H1 (cell line): Measurements from ENCODE around the gene PPP2R5B. TPM values are rescaled to one million over a fixed set of nuclear protein-coding genes. Genes with fewer than 3 reads are reported as not detected.

Source experiments
- CTCF ChIA-PET: fragments of 300-600 bp; sonication (Branson Sonifier 250); formaldehyde crosslinking; loops from one replicate; lab custom pipeline; 2021; ENCODE audit not compliant: partially characterized antibody; lab: Charles Lee
- POLR2A ChIA-PET: fragments of 300-600 bp; sonication (Branson Sonifier 250); formaldehyde crosslinking; loops from one replicate; lab custom pipeline; 2021; ENCODE audit warnings: inconsistent platforms; ENCODE audit not compliant: partially characterized antibody; lab: Charles Lee
- DNase-seq, 2 experiments: peaks; one replicate each; pipeline versions ENCODE4 v3.0.0 to v3.0.0-alpha.2; 2010 to 2022; ENCODE audit warnings: low spot score in 2 of 2, low read depth in 1 of 2, mixed read lengths in 1 of 2
- FAIRE-seq: peaks from 2 replicates; lab custom pipeline; 2011; peaks lifted over from hg19 to GRCh38; lab: Jason Lieb, UNC
- H2AFZ ChIP-seq: 2 replicates; pipeline ENCODE4 v1.8.1; 2012; ENCODE audit warnings: low read length, inconsistent platforms
- H2AK5ac ChIP-seq: 2 replicates; pipeline ENCODE4 v1.6.1; 2013; ENCODE audit warnings: low read depth, low read length
- H2BK120ac ChIP-seq: replicated peaks from 2 replicates; pipeline ENCODE3; 2013; ENCODE audit warnings: low read depth, low read length, inconsistent platforms
- H2BK12ac ChIP-seq: 2 replicates; pipeline ENCODE4 v1.6.1; 2013; ENCODE audit warnings: low read depth, low read length
- H2BK15ac ChIP-seq: 2 replicates; pipeline ENCODE4 v1.6.1; 2013; ENCODE audit warnings: low read length
- H2BK20ac ChIP-seq: 2 replicates; pipeline ENCODE4 v1.6.1; 2013; ENCODE audit warnings: low read length
- H2BK5ac ChIP-seq: 2 replicates; pipeline ENCODE4 v1.6.1; 2013; ENCODE audit warnings: low read depth, low read length
- H3K14ac ChIP-seq: 2 replicates; pipeline ENCODE4 v1.6.1; 2013; ENCODE audit warnings: inconsistent platforms; ENCODE audit not compliant: insufficient read length
- H3K18ac ChIP-seq: 2 replicates; pipeline ENCODE4 v1.6.1; 2013; ENCODE audit warnings: low read length; ENCODE audit errors: extremely low read depth
- H3K23ac ChIP-seq: 2 replicates; pipeline ENCODE4 v1.6.1; 2013; ENCODE audit warnings: inconsistent platforms; ENCODE audit not compliant: insufficient read length
- H3K23me2 ChIP-seq: 2 replicates; pipeline ENCODE4 v1.6.1; 2013; ENCODE audit warnings: low read depth, low read length
- H3K27ac ChIP-seq: 2 replicates; pipeline ENCODE4 v1.6.1; 2011; ENCODE audit warnings: low read depth, low read length, inconsistent platforms
- H3K27me3 ChIP-seq, 4 experiments: replicated peaks in 1 of 4; 1 replicate in 1 of 4; 2 replicates in 3 of 4; pipeline versions ENCODE4 v1.6.1 to v1.8.1; 2011 to 2013; ENCODE audit warnings: low read length in 3 of 4, mild to moderate bottlenecking in 3 of 4, inconsistent platforms in 2 of 4, mixed read lengths in 2 of 4, moderate library complexity in 1 of 4; ENCODE audit not compliant: control insufficient read depth in 3 of 4, insufficient read depth in 3 of 4; ENCODE audit errors: extremely low read depth in 1 of 4
- H3K36me3 ChIP-seq, 4 experiments: 2 replicates each; pipeline versions ENCODE4 v1.6.1 to v1.8.1; 2011 to 2013; ENCODE audit warnings: mild to moderate bottlenecking in 4 of 4, low read length in 3 of 4, moderate library complexity in 2 of 4, control low read depth in 1 of 4, inconsistent platforms in 1 of 4; ENCODE audit not compliant: insufficient read depth in 4 of 4, control insufficient read depth in 2 of 4
- H3K4ac ChIP-seq: replicated peaks from 2 replicates; pipeline ENCODE3; 2013; ENCODE audit warnings: low read length, low read depth, mixed read lengths, inconsistent platforms; ENCODE audit not compliant: insufficient read length
- H3K4me1 ChIP-seq, 4 experiments: replicated peaks in 1 of 4; 1 replicate in 1 of 4; 2 replicates in 3 of 4; pipeline versions ENCODE4 v1.6.1 to v1.8.1; 2011 to 2013; ENCODE audit warnings: low read length in 3 of 4, inconsistent platforms in 2 of 4, mixed read lengths in 1 of 4; ENCODE audit not compliant: insufficient read depth in 4 of 4, control insufficient read depth in 3 of 4
- H3K4me2 ChIP-seq, 2 experiments: 2 replicates each; pipeline versions ENCODE4 v1.6.1 to v1.8.1; 2011 to 2013; ENCODE audit warnings: low read depth in 2 of 2, low read length in 2 of 2, control low read depth in 1 of 2, inconsistent platforms in 1 of 2, mild to moderate bottlenecking in 1 of 2; ENCODE audit not compliant: insufficient read depth in 1 of 2
- H3K4me3 ChIP-seq, 4 experiments: fragments of 200-600, 300-600 bp in 1 of 4; sonication (generic), shearing (Covaris generic), sonication (Bioruptor Twin) in 1 of 4; 2 replicates each; pipeline versions ENCODE4 v1.5.1 to v1.8.1; 2011 to 2016; ENCODE audit warnings: low read length in 4 of 4, low read depth in 3 of 4, control low read depth in 2 of 4, inconsistent platforms in 2 of 4, mild to moderate bottlenecking in 2 of 4, mixed read lengths in 1 of 4, moderate library complexity in 1 of 4; ENCODE audit not compliant: insufficient read depth in 2 of 4; ENCODE audit errors: extremely low read depth in 1 of 4
- H3K56ac ChIP-seq: replicated peaks from 2 replicates; pipeline ENCODE3; 2013; ENCODE audit warnings: low read depth, mild to moderate bottlenecking, mixed read lengths, low read length, inconsistent platforms; ENCODE audit not compliant: insufficient read length
- H3K79me1 ChIP-seq: 2 replicates; pipeline ENCODE4 v1.6.1; 2013; ENCODE audit warnings: low read depth, low read length, control low read depth
- H3K79me2 ChIP-seq, 2 experiments: 2 replicates each; pipeline versions ENCODE4 v1.6.1 to v1.8.1; 2012 to 2013; ENCODE audit warnings: low read length in 2 of 2, mild to moderate bottlenecking in 2 of 2, inconsistent platforms in 1 of 2; ENCODE audit not compliant: insufficient read depth in 2 of 2, control insufficient read depth in 1 of 2
- H3K9ac ChIP-seq, 4 experiments: replicated peaks in 1 of 4; 1 replicate in 1 of 4; 2 replicates in 3 of 4; pipeline versions ENCODE4 v1.6.1 to v1.8.1; 2011 to 2013; ENCODE audit warnings: low read depth in 3 of 4, low read length in 3 of 4, control low read depth in 2 of 4, mild to moderate bottlenecking in 2 of 4, moderate library complexity in 2 of 4, inconsistent platforms in 1 of 4; ENCODE audit errors: extremely low read depth in 1 of 4
- H3K9me3 ChIP-seq, 2 experiments: 2 replicates each; pipeline versions ENCODE4 v1.6.1 to v1.8.1; 2012 to 2013; ENCODE audit warnings: mild to moderate bottlenecking in 2 of 2, moderate library complexity in 2 of 2, control low read depth in 1 of 2, inconsistent platforms in 1 of 2, low read depth in 1 of 2, low read length in 1 of 2, mixed read lengths in 1 of 2; ENCODE audit not compliant: insufficient read depth in 2 of 2
- H4K20me1 ChIP-seq, 2 experiments: replicated peaks in 1 of 2; 2 replicates each; pipeline versions ENCODE3 to v1.8.1; 2011 to 2013; ENCODE audit warnings: inconsistent platforms in 2 of 2, low read length in 2 of 2, mild to moderate bottlenecking in 1 of 2; ENCODE audit not compliant: insufficient read depth in 2 of 2, control insufficient read depth in 1 of 2
- H4K5ac ChIP-seq: 2 replicates; pipeline ENCODE4 v1.6.1; 2013; ENCODE audit warnings: low read length, low read depth, mixed read lengths, inconsistent platforms; ENCODE audit not compliant: insufficient read length
- H4K8ac ChIP-seq: 2 replicates; pipeline ENCODE4 v1.8.0; 2013; ENCODE audit warnings: mild to moderate bottlenecking, moderate library complexity, low read length, inconsistent platforms; ENCODE audit not compliant: insufficient read depth; ENCODE audit errors: extremely low read depth
- H4K91ac ChIP-seq: replicated peaks from 2 replicates; pipeline ENCODE3; 2013; ENCODE audit warnings: low read length, mixed read lengths, inconsistent platforms; ENCODE audit not compliant: insufficient read length
- BCL11A ChIP-seq, 2 experiments: IDR thresholded peaks; one replicate each; pipeline ENCODE4 v1.6.1; 2011; ENCODE audit warnings: low read depth in 2 of 2, low read length in 2 of 2, mild to moderate bottlenecking in 2 of 2
- FOSL1 ChIP-seq: IDR thresholded peaks from 2 replicates; pipeline ENCODE4 v1.6.1; 2011; ENCODE audit warnings: mild to moderate bottlenecking, low read depth, low read length, moderate library complexity; ENCODE audit not compliant: insufficient read depth
- HDAC6 ChIP-seq: IDR thresholded peaks from one replicate; pipeline ENCODE4 v1.7.1; 2012; ENCODE audit warnings: low read depth, mild to moderate bottlenecking, inconsistent platforms, low read length, moderate library complexity
- JUN ChIP-seq: IDR thresholded peaks from 2 replicates; pipeline ENCODE4 v1.6.1; 2011; ENCODE audit warnings: low read depth, mild to moderate bottlenecking, improper control_type of control experiment, low read length
- JUND ChIP-seq: IDR thresholded peaks from 2 replicates; pipeline ENCODE4 v1.6.1; 2011; ENCODE audit warnings: mild to moderate bottlenecking, improper control_type of control experiment, low read length
- KDM1A ChIP-seq: fragments of 200-600, 300-600 bp; sonication (generic); IDR thresholded peaks from 2 replicates; pipeline ENCODE4 v1.7.1; 2016; ENCODE audit warnings: mild to moderate bottlenecking, low read length, borderline replicate concordance
- KDM5A ChIP-seq: fragments of 200-600 bp; IDR thresholded peaks from 2 replicates; pipeline ENCODE4 v1.7.1; 2012; ENCODE audit warnings: mild to moderate bottlenecking, low read length, inconsistent platforms, mixed read lengths
- SIN3A ChIP-seq, 2 experiments: IDR thresholded peaks in 1 of 2; conservative IDR thresholded peaks in 1 of 2; 2 replicates each; pipeline ENCODE4 v1.6.1; 2011 to 2012; ENCODE audit warnings: low read length in 2 of 2, improper control_type of control experiment in 1 of 2, low read depth in 1 of 2, mild to moderate bottlenecking in 1 of 2
- SP2 ChIP-seq: IDR thresholded peaks from 2 replicates; pipeline ENCODE4 v1.6.1; 2012; ENCODE audit warnings: mild to moderate bottlenecking, low read length, inconsistent platforms
- SRF ChIP-seq: IDR thresholded peaks from 2 replicates; pipeline ENCODE4 v1.6.1; 2011; ENCODE audit warnings: mild to moderate bottlenecking, low read depth, low read length, moderate library complexity
- TCF12 ChIP-seq: IDR thresholded peaks from 2 replicates; pipeline ENCODE4 v1.6.1; 2011; ENCODE audit warnings: low read depth, mild to moderate bottlenecking, low read length
- USF2 ChIP-seq: IDR thresholded peaks from 2 replicates; pipeline ENCODE4 v1.6.1; 2011; ENCODE audit warnings: low read length, improper control_type of control experiment
- WGBS, 2 experiments: shearing (Covaris generic) in 1 of 2; methylation state at CpG; one replicate each; pipeline versions ENCODE4 v1.1.6 to v1.1.7; 2013 to 2015; ENCODE audit warnings: low lambda C conversion rate in 2 of 2, mixed read lengths in 2 of 2, inconsistent platforms in 1 of 2, low coverage in 1 of 2, missing lambda C conversion rate in 1 of 2; ENCODE audit not compliant: insufficient replicate concordance in 2 of 2, insufficient coverage in 1 of 2, insufficient read length in 1 of 2; ENCODE audit errors: extremely low coverage in 1 of 2, missing lambda C conversion rate in 1 of 2; 5-methylcytosine and 5-hydroxymethylcytosine counted together
- polyA plus RNA-seq, 7 experiments: library from polyadenylated mRNA; depleted of rRNA in 3 of 7; stranded (reverse) in 5 of 7; unstranded in 2 of 7; fragments of >200 nt in 5 of 7; fragments of 200-250 nt in 2 of 7; gene quantifications; 1 replicate in 5 of 7; 2 replicates in 1 of 7; 4 replicates in 1 of 7; pipeline versions ENCODE4 v1.2.1 to v1.2.3, GENCODE V29; 2011 to 2013; ENCODE audit warnings: missing spikeins in 2 of 7, mixed read lengths in 2 of 7
- total RNA-seq: library from RNA; stranded (reverse); fragmentation: NEBNext Ultra II Directional; extraction: Animal tissue kit (Norgen Biotek cat#: 25700); gene quantifications from 2 replicates; pipeline ENCODE4 v1.2.1, GENCODE V29; 2021

Gene PPP2R5B
- total and polyA plus RNA-seq, 2 of the 8 experiments (the other 6 are each of a cell fraction or from before 2014, with no cell fraction given), result 4.9 to 5.1 TPM

DNA sequence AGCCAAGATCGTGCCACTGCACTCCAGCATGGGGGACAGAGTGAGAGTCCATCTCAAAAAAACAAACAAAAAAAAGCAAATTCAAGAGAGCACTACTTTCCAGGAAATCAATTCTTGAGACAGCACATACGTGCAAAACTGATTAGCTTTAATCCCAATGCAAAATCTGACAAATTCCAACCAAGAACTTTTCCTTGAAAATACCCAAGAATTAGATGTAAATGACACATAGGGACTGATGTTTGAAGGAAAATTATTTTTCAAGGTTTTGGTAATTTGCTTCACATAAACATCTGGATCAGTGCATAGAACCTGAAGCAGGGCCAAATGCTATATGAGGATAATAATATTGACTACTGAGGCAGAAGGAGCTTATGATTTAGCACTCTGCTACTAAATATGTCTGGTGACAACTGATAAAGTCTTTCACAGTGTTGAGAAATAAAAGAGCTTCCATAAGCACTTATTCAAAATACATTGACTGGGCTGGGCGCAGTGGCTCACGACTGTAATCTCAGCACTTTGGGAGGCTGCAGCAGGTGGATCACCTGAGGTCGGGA is 38.7 kb downstream of the PPP2R5B start:
- Histone ChIP-seq H3K23ac (no peak overlapping the region), H3K4me3 (no peak overlapping the region), H3K23me2 (no peaks in the 10 kb centered on the region), H3K4me1 (no peaks in the 10 kb centered on the region), H2BK5ac (no peak overlapping the region), H2AFZ (no peak overlapping the region), H3K27me3 (no peaks in the 10 kb centered on the region), H3K4ac (no peak overlapping the region), H4K20me1 (no peaks in the 10 kb centered on the region), H3K36me3 (no peaks in the 10 kb centered on the region), H3K9ac (no peak overlapping the region), H3K9me3 (no peaks in the 10 kb centered on the region), H2BK15ac (no peak overlapping the region), H3K14ac (no peak overlapping the region), H3K79me2 (no peaks in the 10 kb centered on the region), H3K27ac (no peak overlapping the region), H2BK20ac (no peak overlapping the region), H2BK12ac (no peak overlapping the region), H2BK120ac (no peak overlapping the region), H4K91ac (no peak overlapping the region), H3K79me1 (no peaks in the 10 kb centered on the region), H4K8ac (no peak overlapping the region), H2AK5ac (no peak overlapping the region), H4K5ac (no peak overlapping the region), H3K56ac (no peak overlapping the region), H3K18ac (no peak overlapping the region), H3K4me2 (no peak overlapping the region)
- DNase-seq, result no peak
- WGBS, 2 experiments, result 95% methylated on average over 5 of the region's 5 CpGs; no CpG with 5 or more reads in 1 of the 2 experiments
- ChIA-PET POLR2A (interaction anchor here (0.6 to 1.5 kb wide), 3 partner anchors 13 to 234 kb away, joined by 3 to 4 read pairs (median 3); partner anchors contain the start of gene ATG2A), CTCF (interaction anchor here (0.6 to 2.1 kb wide), 6 partner anchors 9 to 572 kb away, joined by 3 to 7 read pairs (median 4); partner anchors contain the start of gene BATF2)
- FAIRE-seq, result no peak
- TF ChIP-seq HDAC6, result no peak
- no peak for TF ChIP-seq KDM5A
- TF ChIP-seq TCF12, result no peak
- no peak for TF ChIP-seq JUND
- no peak for TF ChIP-seq SIN3A (conservative IDR thresholded peaks at IDR 0.05 in 1 of 2, IDR thresholded peaks at IDR 0.05 in 1 of 2; ENCODE audit: low read depth in 1 of 2, low read length in 2 of 2)
- TF ChIP-seq BCL11A (IDR thresholded peaks at IDR 0.05; ENCODE audit: low read depth in 2 of 2, low read length in 2 of 2), result no peak
- no peak for TF ChIP-seq SP2
- no peak for TF ChIP-seq FOSL1
- TF ChIP-seq SRF, result no peak
- TF ChIP-seq KDM1A, result no peak
- no peak for TF ChIP-seq USF2
- TF ChIP-seq JUN, result no peak
